Measurements from ENCODE around the gene VTN.

- TF ChIP-seq CTCF (IDR thresholded peaks at IDR 0.05; ENCODE audit: low read depth, low read length): no peak
- TF ChIP-seq EZH2phosphoT487 (IDR thresholded peaks at IDR 0.05; ENCODE audit: low read depth): no peak
Observed at GRCh38 chr17:28402844-28403243, 32.7 kb upstream of the VTN start.
